Anterior cingulate cortex (tissue), 58 donors: ENCODE results near the gene RELL1.
A peak's percentile ranks its signal among the peaks of the same experiment; 100 is the strongest.

Experiments
- DNase-seq, 58 donors: peaks; one replicate each; lab custom pipeline; 2025; lab: John Stamatoyannopoulos, UW

Gene RELL1

GRCh38 chr4:37667197-37668100 is 18.7 kb downstream of the RELL1 start:
- no peak for DNase-seq

- DNase-seq, result peak in 1 of 58 donors; percentile 24
These were observed 19.5 kb downstream of the RELL1 start for GRCh38 chr4:37666625-37667071.

- peak in 1 of 58 donors; percentile 38 for DNase-seq
These were observed 20.5 kb downstream of the RELL1 start for GRCh38 chr4:37665333-37666320.

- no peak for DNase-seq
These were observed 21.5 kb downstream of the RELL1 start for GRCh38 chr4:37664696-37665095.

- no peak for DNase-seq
These were observed 22.6 kb downstream of the RELL1 start for GRCh38 chr4:37663552-37663951.

GRCh38 chr4:37662861-37663390 is 23.2 kb downstream of the RELL1 start:
- peak in 2 of 58 donors; percentile 6 to 8 for DNase-seq

- DNase-seq, result no peak
These were observed 23.9 kb downstream of the RELL1 start for GRCh38 chr4:37662251-37662650.

- DNase-seq, result no peak
These were observed 24.4 kb downstream of the RELL1 start for GRCh38 chr4:37661772-37662171.

GRCh38 chr4:37659696-37660095 is 26.5 kb downstream of the RELL1 start:
- no peak for DNase-seq

- DNase-seq, result no peak
These were observed 29.5 kb downstream of the RELL1 start for GRCh38 chr4:37656649-37657048.

- no peak for DNase-seq
These were observed 32.6 kb downstream of the RELL1 start for GRCh38 chr4:37653601-37654000.

- DNase-seq, result no peak
These were observed 33.2 kb downstream of the RELL1 start for GRCh38 chr4:37652747-37653527.

- no peak for DNase-seq
These were observed 34.3 kb downstream of the RELL1 start for GRCh38 chr4:37651781-37652377.

- no peak for DNase-seq
These were observed 35.7 kb downstream of the RELL1 start for GRCh38 chr4:37650481-37650880.

GRCh38 chr4:37649268-37649667 is 36.9 kb downstream of the RELL1 start:
- no peak for DNase-seq

GRCh38 chr4:37648084-37648817 is 37.9 kb downstream of the RELL1 start:
- DNase-seq, result peak in 1 of 58 donors; percentile 23

- DNase-seq, result no peak
These were observed 39.9 kb downstream of the RELL1 start for GRCh38 chr4:37646247-37646646.

GRCh38 chr4:37645736-37646135 is 40.4 kb downstream of the RELL1 start:
- no peak for DNase-seq

GRCh38 chr4:37644962-37645361 is 41.2 kb downstream of the RELL1 start:
- DNase-seq, result no peak
